HepG2 (cell line): ENCODE results near the gene KBTBD2. TPM values are rescaled to one million over a fixed set of nuclear protein-coding genes. Genes with fewer than 3 reads are reported as not detected.

ENCODE experiments used
- GATAD1 ChIP-seq: IDR thresholded peaks from 2 replicates; pipeline ENCODE4 v1.6.1; 2016; ENCODE audit warnings: missing genetic modification reagents, missing compliant biosample characterization
- HHEX ChIP-seq: IDR thresholded peaks from 2 replicates; pipeline ENCODE4 v1.6.1; 2016; ENCODE audit warnings: control low read depth
- IKZF5 ChIP-seq: IDR thresholded peaks from 2 replicates; pipeline ENCODE4 v1.6.1; 2018; ENCODE audit warnings: missing genetic modification reagents, mild to moderate bottlenecking, missing compliant biosample characterization
- JUND ChIP-seq: sonication (generic); formaldehyde crosslinking; IDR thresholded peaks from 2 replicates; pipeline ENCODE4 v1.8.0; 2022; ENCODE audit warnings: mild to moderate bottlenecking, missing genetic modification reagents
- MNT ChIP-seq: fragments of 450-650 bp; IDR thresholded peaks from 2 replicates; pipeline ENCODE4 v1.6.1; 2016
- MTERF4 ChIP-seq: sonication (generic); formaldehyde crosslinking; IDR thresholded peaks from 2 replicates; pipeline ENCODE4 v1.8.0; 2023; ENCODE audit warnings: mild to moderate bottlenecking, missing genetic modification reagents
- MZF1 ChIP-seq: sonication (generic); formaldehyde crosslinking; IDR thresholded peaks from 2 replicates; pipeline ENCODE4 v1.8.1; 2023; ENCODE audit warnings: mild to moderate bottlenecking, missing genetic modification reagents, borderline replicate concordance
- POLR2AphosphoS2 ChIP-seq: IDR thresholded peaks from 2 replicates; pipeline ENCODE4 v1.6.1; 2011; ENCODE audit warnings: low read depth, low read length, improper control_type of control experiment
- RARA ChIP-seq: IDR thresholded peaks from 2 replicates; pipeline ENCODE4 v1.6.1; 2016; ENCODE audit warnings: missing genetic modification reagents, missing compliant biosample characterization
- RFXANK ChIP-seq: IDR thresholded peaks from 2 replicates; pipeline ENCODE4 v1.6.1; 2016
- RXRB ChIP-seq: IDR thresholded peaks from 2 replicates; pipeline ENCODE4 v1.6.1; 2016; ENCODE audit warnings: borderline replicate concordance, missing genetic modification reagents, missing compliant biosample characterization
- TBX3 ChIP-seq: fragments of 450-650 bp; IDR thresholded peaks from 2 replicates; pipeline ENCODE4 v1.6.1; 2017; ENCODE audit warnings: antibody characterized with exemption, mild to moderate bottlenecking, inconsistent platforms, borderline replicate concordance
- TFE3 ChIP-seq: IDR thresholded peaks from 2 replicates; pipeline ENCODE4 v1.6.1; 2016
- TRAFD1 ChIP-seq: sonication (generic); formaldehyde crosslinking; IDR thresholded peaks from 2 replicates; pipeline ENCODE4 v1.5.1; 2020; ENCODE audit warnings: missing genetic modification reagents, mild to moderate bottlenecking, borderline replicate concordance
- ZBTB1 ChIP-seq: sonication (generic); formaldehyde crosslinking; IDR thresholded peaks from 2 replicates; pipeline ENCODE4 v1.4.0; 2020; ENCODE audit warnings: missing genetic modification reagents, borderline replicate concordance
- ZEB1 ChIP-seq: IDR thresholded peaks from 2 replicates; pipeline ENCODE4 v1.6.1; 2012; ENCODE audit warnings: mild to moderate bottlenecking, low read depth, inconsistent platforms; ENCODE audit not compliant: insufficient replicate concordance
- ZFP90 ChIP-seq: sonication (generic); formaldehyde crosslinking; IDR thresholded peaks from 2 replicates; pipeline ENCODE4 v1.8.0; 2022; ENCODE audit warnings: missing genetic modification reagents, mild to moderate bottlenecking, inconsistent platforms, borderline replicate concordance
- ZMYM4 ChIP-seq: sonication (generic); formaldehyde crosslinking; IDR thresholded peaks from 2 replicates; pipeline ENCODE4 v1.8.1; 2023; ENCODE audit warnings: mild to moderate bottlenecking, missing genetic modification reagents
- ZNF329 ChIP-seq: sonication (generic); formaldehyde crosslinking; IDR thresholded peaks from 2 replicates; pipeline ENCODE4 v1.9.0; 2021; ENCODE audit warnings: low read depth, mild to moderate bottlenecking, missing genetic modification reagents
- ZNF446 ChIP-seq: sonication (generic); formaldehyde crosslinking; IDR thresholded peaks from 2 replicates; pipeline ENCODE4 v1.5.0; 2020; ENCODE audit warnings: mild to moderate bottlenecking, missing genetic modification reagents
- ZNF552 ChIP-seq: sonication (generic); formaldehyde crosslinking; IDR thresholded peaks from 2 replicates; pipeline ENCODE4 v1.9.0; 2022; ENCODE audit warnings: missing genetic modification reagents, mild to moderate bottlenecking, borderline replicate concordance
- ZNF746 ChIP-seq: sonication (generic); formaldehyde crosslinking; IDR thresholded peaks from 2 replicates; pipeline ENCODE4 v1.8.0; 2022; ENCODE audit warnings: mild to moderate bottlenecking, missing genetic modification reagents
- ZNF773 ChIP-seq: sonication (generic); formaldehyde crosslinking; IDR thresholded peaks from 2 replicates; pipeline ENCODE4 v1.4.0; 2020; ENCODE audit warnings: missing genetic modification reagents, borderline replicate concordance
- ZSCAN21 ChIP-seq: sonication (generic); formaldehyde crosslinking; IDR thresholded peaks from 2 replicates; pipeline ENCODE4 v1.8.0; 2022; ENCODE audit warnings: mild to moderate bottlenecking, missing genetic modification reagents, moderate library complexity, borderline replicate concordance
- polyA plus RNA-seq, 8 experiments: library from polyadenylated mRNA; depleted of rRNA in 3 of 8; stranded (reverse) in 7 of 8; unstranded in 1 of 8; fragments of >200 nt; fragmentation: Illumina TruSeq in 4 of 8; extraction: Trizol in 4 of 8; gene quantifications; 2 replicates each; pipeline versions ENCODE4 v1.2.1 to v1.2.3, GENCODE V29; 2011 to 2016; ENCODE audit warnings: low read depth in 4 of 8, missing spikeins in 1 of 8, mixed read lengths in 1 of 8; ENCODE audit not compliant: insufficient read depth in 1 of 8
- total RNA-seq, 5 experiments: library from RNA; depleted of rRNA; stranded (reverse); fragments of >200 nt; fragmentation: Illumina TruSeq; extraction: Trizol; gene quantifications; 2 replicates each; pipeline ENCODE4 v1.2.3, GENCODE V29; 2016; ENCODE audit warnings: low read depth in 1 of 5

The KBTBD2 gene
- total and polyA plus RNA-seq, 2 of the 13 experiments (the other 11 are each of a cell fraction or from before 2014, with no cell fraction given): 24.0 to 25.2 TPM

GRCh38 chr7:32891800-32892520 is 400 bp upstream of the KBTBD2 start (continued):
- TF ChIP-seq ZNF746 (CRISPR knock-in tag) (peak; percentile 66), TBX3 (peak; percentile 53; the same call in 1 of the 2 replicates), ZFP90 (no peak), IKZF5 (CRISPR knock-in tag) (peak; percentile 53), RFXANK (CRISPR knock-in tag) (peak; percentile 15; the same call in 1 of the 2 replicates), TFE3 (CRISPR knock-in tag) (peak; percentile 75), ZNF329 (CRISPR knock-in tag) (0 out of 2 replicates have a peak, but pooled peaks have one; percentile 21), RARA (CRISPR knock-in tag) (peak; percentile 87), GATAD1 (peak; percentile 35; the same call in 1 of the 2 replicates), ZNF773 (CRISPR knock-in tag) (no peak), ZNF446 (CRISPR knock-in tag) (no peak; the same call in 1 of the 2 replicates), TRAFD1 (CRISPR knock-in tag) (no peak), RXRB (CRISPR knock-in tag) (peak; percentile 61; the same call in 1 of the 2 replicates), MZF1 (CRISPR knock-in tag) (no peak), HHEX (no peak), ZSCAN21 (peak; percentile 43; the same call in 1 of the 2 replicates), ZEB1 (no peak), ZNF552 (CRISPR knock-in tag) (0 out of 2 replicates have a peak, but pooled peaks have one; percentile 47), MTERF4 (no peak), MNT (no peak), ZBTB1 (CRISPR knock-in tag) (peak; percentile 44; the same call in 1 of the 2 replicates), POLR2AphosphoS2 (no peak), JUND (CRISPR knock-in tag) (no peak), ZMYM4 (CRISPR knock-in tag) (peak; percentile 67)
